Measurements from ENCODE around the gene PRSS33.

PRSS33 gene

GRCh38 chr16:2798723-2799204 lies 11.4 kb upstream of the PRSS33 start:
- DNase-seq (ENCODE audit: low read depth): no peak

- DNase-seq (ENCODE audit: low read depth): no peak
Measured at GRCh38 chr16:2795395-2796143, 8.2 kb upstream of the PRSS33 start.

DNA sequence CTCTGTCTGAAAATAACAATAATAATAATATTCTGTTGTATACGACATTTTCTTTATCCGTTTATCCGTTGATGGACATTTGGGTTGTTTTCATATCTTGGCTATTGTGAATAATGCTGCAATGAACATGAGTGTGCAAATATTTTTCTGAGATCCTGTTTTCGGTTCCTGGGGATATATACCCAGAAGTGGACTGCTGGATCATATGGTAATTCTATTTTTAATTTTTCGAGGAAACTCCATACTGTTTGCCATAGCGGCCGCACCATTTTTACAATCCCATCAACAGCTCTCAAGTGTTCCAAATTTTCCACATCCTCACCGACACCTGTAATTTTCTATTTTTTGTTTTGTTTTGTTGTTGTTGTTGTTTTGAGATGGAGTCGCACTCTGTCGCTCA lies 5.6 kb upstream of the PRSS33 start:
- no peak for DNase-seq (ENCODE audit: low read depth)

GRCh38 chr16:2791174-2791573 lies 3.8 kb upstream of the PRSS33 start:
- DNase-seq (ENCODE audit: low read depth): no peak

GRCh38 chr16:2790631-2791030 lies 3.3 kb upstream of the PRSS33 start:
- no peak for DNase-seq (ENCODE audit: low read depth)

DNA sequence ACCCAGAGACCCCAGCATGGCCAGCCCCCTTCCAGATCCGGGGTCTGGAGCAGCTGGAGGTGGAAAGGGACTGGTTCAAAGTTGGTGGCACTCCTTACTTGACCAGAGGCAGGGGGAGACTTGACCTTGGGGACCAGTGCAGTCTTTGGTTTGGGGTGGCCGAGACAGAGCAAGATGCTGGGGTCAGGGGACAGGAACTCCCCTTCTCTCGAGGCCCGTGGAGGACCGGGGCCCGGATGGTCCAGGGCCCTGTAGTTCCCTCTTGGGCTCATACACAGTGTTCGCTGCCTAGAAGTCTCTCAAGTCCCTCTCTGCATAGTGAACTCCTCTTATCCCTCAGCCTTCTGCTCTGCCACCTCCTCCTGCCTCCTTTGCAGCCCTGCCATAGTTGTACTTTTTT lies 601 bp upstream of the PRSS33 start:
- DNase-seq (ENCODE audit: low read depth): no peak

- no peak for DNase-seq (ENCODE audit: low read depth)
Measured at GRCh38 chr16:2786826-2787151, 571 bp downstream of the PRSS33 start.

DNA sequence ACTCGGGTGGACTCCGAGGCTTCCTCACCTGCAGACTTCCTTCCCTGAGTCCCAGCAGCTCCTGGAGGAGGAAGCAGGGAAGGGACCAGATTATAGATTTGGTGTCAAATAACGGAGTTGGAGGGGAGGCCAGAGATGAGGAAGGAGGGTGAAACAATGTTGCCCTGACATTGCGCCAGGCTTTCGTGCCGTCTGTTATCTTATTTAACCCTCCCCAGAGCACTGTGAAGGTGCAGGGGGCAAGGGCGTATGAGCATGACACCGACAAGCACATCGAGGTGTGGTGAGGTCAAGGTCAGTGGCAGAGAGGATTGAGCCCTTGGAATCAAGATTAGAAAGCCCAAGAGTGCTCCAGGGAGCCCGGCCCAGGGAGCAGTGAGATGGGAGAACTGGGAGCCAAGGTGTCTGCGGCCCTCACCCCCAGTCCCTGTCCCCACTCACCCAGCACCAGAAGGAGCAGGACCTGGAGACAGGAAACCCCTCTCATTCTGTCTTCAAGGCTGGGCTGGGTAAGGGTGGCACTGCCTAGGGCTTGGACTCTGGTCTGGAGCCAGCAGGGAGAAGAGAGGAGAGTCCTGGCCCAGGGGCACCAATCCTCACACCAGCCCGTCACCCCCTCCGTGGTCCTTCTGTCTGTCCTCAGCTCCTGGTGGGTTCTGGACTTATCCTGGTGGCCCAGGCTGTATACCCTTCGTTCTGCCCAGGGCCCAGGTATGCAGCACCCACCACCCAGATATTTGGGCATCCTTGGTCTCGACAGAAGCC lies 1.1 kb downstream of the PRSS33 start:
- DNase-seq (ENCODE audit: low read depth): no peak

- peak; percentile 31 for DNase-seq (ENCODE audit: low read depth)
Measured at GRCh38 chr16:2785101-2785991, 2.0 kb downstream of the PRSS33 start.

GRCh38 chr16:2784358-2785100 lies 2.8 kb downstream of the PRSS33 start:
- DNase-seq (ENCODE audit: low read depth): no peak

GRCh38 chr16:2783581-2784357 lies 3.6 kb downstream of the PRSS33 start:
- DNase-seq (ENCODE audit: low read depth): no peak

DNA sequence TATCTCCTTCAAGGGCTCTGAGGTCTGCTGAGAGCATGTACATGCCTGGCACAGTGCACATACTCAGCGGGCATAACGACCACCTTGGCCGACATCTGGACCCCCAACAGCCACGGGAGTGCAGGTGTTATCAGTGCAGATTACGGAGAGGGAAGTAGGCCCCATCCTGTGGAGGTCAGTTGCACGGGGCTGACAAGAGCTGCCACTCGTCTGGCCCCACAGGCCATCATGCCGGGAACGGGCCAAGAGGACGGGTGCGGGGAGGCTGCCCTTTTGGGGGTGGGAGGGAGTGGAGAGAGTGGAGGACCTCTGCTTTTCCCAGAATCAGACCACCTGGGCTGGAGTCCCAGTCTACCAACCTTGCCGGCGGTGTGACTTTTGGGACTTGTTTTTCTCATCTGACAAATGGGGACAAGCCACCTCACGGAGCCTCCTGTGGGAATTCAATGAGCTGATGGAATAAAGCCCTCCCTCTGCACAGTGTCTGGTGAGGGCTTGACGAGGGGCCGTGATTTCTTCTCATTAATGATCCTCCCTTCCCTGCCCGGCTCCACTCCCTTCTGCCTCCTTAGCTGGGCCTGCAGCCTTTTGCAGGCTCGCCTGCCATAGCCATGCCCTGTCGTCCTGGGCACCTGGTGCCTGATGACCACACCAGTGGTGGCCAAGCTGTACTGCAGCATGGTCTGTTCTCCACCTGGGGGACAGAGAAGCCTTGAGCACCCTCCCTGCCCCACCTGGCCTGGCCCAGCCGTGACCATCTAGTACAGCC lies 4.6 kb downstream of the PRSS33 start:
- no peak for DNase-seq (ENCODE audit: low read depth)

GRCh38 chr16:2779978-2780898 lies 7.1 kb downstream of the PRSS33 start:
- no peak for DNase-seq (ENCODE audit: low read depth)

- DNase-seq (ENCODE audit: low read depth): no peak
Measured at GRCh38 chr16:2779151-2779920, 8.0 kb downstream of the PRSS33 start.

- DNase-seq (ENCODE audit: low read depth): no peak
Measured at GRCh38 chr16:2778630-2778958, 8.8 kb downstream of the PRSS33 start.

GRCh38 chr16:2777903-2778629 lies 9.3 kb downstream of the PRSS33 start:
- no peak for DNase-seq (ENCODE audit: low read depth)

DNA sequence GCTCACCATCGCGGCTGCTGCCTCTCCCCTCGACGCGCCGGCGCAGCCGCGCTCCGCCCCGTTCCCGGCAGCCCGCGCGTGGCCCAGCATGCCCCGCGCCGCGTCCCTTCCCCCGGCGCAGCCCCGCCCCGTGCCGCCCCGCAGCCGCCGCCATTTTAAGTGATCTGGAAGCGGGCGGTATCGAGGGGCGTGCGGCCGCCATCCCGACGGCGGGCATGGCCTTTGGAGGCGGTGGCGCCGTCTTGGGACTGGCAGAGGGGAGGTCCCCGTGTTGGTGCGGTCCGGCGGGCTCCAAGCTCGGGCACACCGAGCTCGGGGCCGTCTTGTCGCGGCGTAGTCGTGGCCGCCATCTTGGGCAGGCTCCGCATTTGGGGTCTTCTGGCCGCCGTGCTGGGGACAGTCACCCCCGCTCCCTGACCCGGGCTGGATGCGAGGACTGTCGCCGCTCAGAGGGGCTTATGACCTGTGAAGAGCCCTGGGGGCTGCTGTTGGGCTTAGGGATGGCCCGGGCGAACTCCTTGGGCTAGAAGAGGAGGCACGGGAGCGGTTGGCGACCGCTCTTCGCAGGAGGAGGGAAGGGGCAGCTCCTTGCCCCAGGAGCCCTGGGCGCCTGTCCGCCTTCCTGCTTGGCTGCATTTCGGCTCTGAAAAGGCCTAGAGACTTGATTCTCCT lies 10.0 kb downstream of the PRSS33 start, which contains the start of gene ELOB:
TSS of gene ELOB (minus strand) at position 50 of the 672 bp plus-strand sequence. CDS start at position 9, 41 bp downstream.
- DNase-seq (ENCODE audit: low read depth): peak; percentile 80

Data from stimulated activated CD8-positive, alpha-beta memory T cell treated with anti-CD3 and anti-CD28 coated beads, Interleukin-15, amount 100 ng/mL, for 24 hours (primary cell).